Measurements from ENCODE around the gene ZC3H7A.

The ZC3H7A gene

GRCh38 chr16:11762431-11762830 lies 34.6 kb downstream of the ZC3H7A start:
- DNase-seq, result no peak

- no peak for DNase-seq
Measured at GRCh38 chr16:11759997-11760396, 37.1 kb downstream of the ZC3H7A start.

GRCh38 chr16:11759163-11759834 lies 37.8 kb downstream of the ZC3H7A start:
- DNase-seq, result no peak

GRCh38 chr16:11757671-11758545 lies 39.1 kb downstream of the ZC3H7A start:
- no peak for DNase-seq

GRCh38 chr16:11756248-11756647 lies 40.8 kb downstream of the ZC3H7A start:
- DNase-seq, result no peak

GRCh38 chr16:11755022-11755760 lies 41.9 kb downstream of the ZC3H7A start:
- no peak for DNase-seq

GRCh38 chr16:11752856-11753255 lies 44.2 kb downstream of the ZC3H7A start:
- no peak for DNase-seq

- no peak for DNase-seq
Measured at GRCh38 chr16:11750056-11750455, 47.0 kb downstream of the ZC3H7A start.

GRCh38 chr16:11748404-11749254 lies 48.4 kb downstream of the ZC3H7A start:
- DNase-seq, result no peak

- no peak for DNase-seq
Measured at GRCh38 chr16:11747949-11748403, 49.1 kb downstream of the ZC3H7A start.

GRCh38 chr16:11744075-11744470 lies 53.0 kb downstream of the ZC3H7A start:
- no peak for DNase-seq

- DNase-seq, result peak; percentile 63 to 84
Measured at GRCh38 chr16:11743308-11744074, 53.6 kb downstream of the ZC3H7A start.

GRCh38 chr16:11742536-11743307 lies 54.3 kb downstream of the ZC3H7A start, which contains the start of gene TXNDC11:
TSS of gene TXNDC11 (minus strand) at chr16:11742857. CDS start at chr16:11742730, 127 bp downstream.
- DNase-seq, result peak; percentile 99

GRCh38 chr16:11742093-11742535 lies 54.9 kb downstream of the ZC3H7A start:
- peak; percentile 32 to 49 for DNase-seq

- no peak for DNase-seq
Measured at GRCh38 chr16:11740567-11740966, 56.5 kb downstream of the ZC3H7A start.

GRCh38 chr16:11738742-11739544 lies 58.1 kb downstream of the ZC3H7A start:
- DNase-seq, result no peak

- DNase-seq, result no peak
Measured at GRCh38 chr16:11737713-11738112, 59.3 kb downstream of the ZC3H7A start.

GRCh38 chr16:11736903-11737302 lies 60.2 kb downstream of the ZC3H7A start:
- DNase-seq, result no peak

- no peak for DNase-seq
Measured at GRCh38 chr16:11735787-11736186, 61.3 kb downstream of the ZC3H7A start.

- DNase-seq, result no peak
Measured at GRCh38 chr16:11734653-11735043, 62.4 kb downstream of the ZC3H7A start.

All from CD4-positive, alpha-beta T cell treated with Interleukin-4 for 1 hour (primary cell).